HG03521 (cell line): Measurements from ENCODE around the gene HEPHL1.
"Not testable (repeated sequence)": the region's sequence is repeated elsewhere in the genome, so short reads cannot be mapped to it uniquely, and the experiment has no call there.

Experiments used
- ATAC-seq: cut with Tn5 transposase; IDR thresholded peaks from one replicate; pipeline ENCODE4 v1.9.1; 2021; ENCODE audit warnings: mild to moderate bottlenecking, moderate library complexity; ENCODE audit not compliant: unreplicated experiment

Gene HEPHL1

GRCh38 chr11:94149431-94150017 is 128.4 kb downstream of the HEPHL1 start:
- ATAC-seq: no peak

DNA sequence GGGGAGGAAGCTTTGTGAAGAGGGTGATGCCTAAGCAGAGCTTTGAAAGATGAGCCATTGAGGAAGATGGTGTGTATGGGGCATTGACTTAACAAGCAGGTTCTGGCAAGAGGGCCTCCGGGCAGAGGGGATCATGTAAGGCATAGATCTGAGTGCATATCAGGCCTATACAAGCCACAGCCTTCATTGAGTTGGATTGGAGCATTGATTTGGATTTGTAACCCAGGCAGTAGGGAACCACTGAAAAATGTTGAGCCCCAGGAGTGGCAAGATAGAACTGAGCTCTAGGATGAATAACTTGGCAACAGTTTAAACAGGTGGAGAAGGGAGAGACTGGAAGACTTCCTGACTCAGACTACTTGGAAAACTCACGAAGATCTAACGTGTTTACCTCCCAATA is 128.9 kb downstream of the HEPHL1 start:
- no peak for ATAC-seq

- no peak for ATAC-seq
Observed at GRCh38 chr11:94150704-94151685, 129.8 kb downstream of the HEPHL1 start.

GRCh38 chr11:94151903-94152677 is 130.9 kb downstream of the HEPHL1 start:
- peak; percentile 47 for ATAC-seq

- ATAC-seq: no peak
Observed at GRCh38 chr11:94152678-94153065, 131.5 kb downstream of the HEPHL1 start.

GRCh38 chr11:94153320-94153719 is 132.2 kb downstream of the HEPHL1 start:
- ATAC-seq: no peak

DNA sequence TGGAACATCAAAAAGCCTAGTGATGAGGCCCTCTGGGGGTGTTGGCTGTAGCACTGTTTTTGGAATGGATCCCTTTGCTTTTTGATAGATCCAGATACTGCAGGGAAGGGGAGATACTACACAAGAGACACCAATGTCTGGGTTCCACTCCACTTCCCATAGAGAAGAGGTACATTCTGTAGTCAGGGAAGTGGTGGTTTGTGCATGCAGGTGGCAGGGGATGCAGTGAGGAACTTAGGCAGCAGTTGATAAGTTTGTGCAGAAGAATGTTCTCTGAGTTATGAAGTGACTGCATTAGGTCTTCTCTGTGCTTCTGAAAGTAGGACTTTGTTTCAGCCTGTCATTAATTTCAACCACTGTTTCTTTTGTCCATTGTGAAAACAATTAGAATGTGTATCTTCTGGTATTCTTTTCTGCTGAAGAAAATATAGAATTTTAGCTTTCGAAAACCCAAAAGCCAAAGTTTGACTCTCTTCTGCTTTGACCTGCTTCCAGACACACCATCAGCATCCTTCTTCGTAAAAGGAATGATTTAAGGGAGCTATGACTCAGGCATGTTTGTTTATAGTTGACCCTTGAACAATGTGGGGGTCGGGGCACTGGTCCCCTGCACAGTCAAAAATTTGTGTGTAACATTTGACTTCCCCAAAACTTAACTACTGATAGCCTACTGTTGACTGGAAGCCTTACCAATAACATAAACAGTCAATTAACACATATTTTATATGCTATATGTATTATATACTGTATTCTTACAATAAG is 133.1 kb downstream of the HEPHL1 start:
- no peak for ATAC-seq

GRCh38 chr11:94157339-94157738 is 136.2 kb downstream of the HEPHL1 start:
- not testable (repeated sequence) for ATAC-seq
